Sigmoid colon (tissue), 7 donors: ENCODE data around the gene ARHGAP5. TPM values are rescaled to one million over a fixed set of nuclear protein-coding genes. Genes with fewer than 3 reads are reported as not detected.

Experiments
- DNase-seq: peaks from one replicate; pipeline ENCODE4 v3.0.0-alpha.2; 2019
- H3K27ac ChIP-seq, 4 donors: fragments of 200-600 bp; sonication (generic); one replicate each; pipeline ENCODE4 v1.5.1; 2016 to 2019; ENCODE audit warnings: mild to moderate bottlenecking in 1 of 4
- H3K27me3 ChIP-seq, 3 donors: fragments of 200-600 bp; sonication (generic); one replicate each; pipeline ENCODE4 v1.5.1; 2019; ENCODE audit warnings: mild to moderate bottlenecking in 1 of 3
- H3K36me3 ChIP-seq, 4 donors: fragments of 200-600 bp; sonication (generic); one replicate each; pipeline ENCODE4 v1.5.1; 2016 to 2019
- H3K4me1 ChIP-seq, 4 donors: fragments of 200-600 bp; sonication (generic); one replicate each; pipeline ENCODE4 v1.5.1; 2017 to 2019
- H3K4me3 ChIP-seq, 4 donors: fragments of 200-600 bp; sonication (generic); one replicate each; pipeline ENCODE4 v1.5.1; 2017 to 2019; ENCODE audit warnings: mild to moderate bottlenecking in 2 of 4, moderate library complexity in 1 of 4
- H3K9me3 ChIP-seq, 4 donors: fragments of 200-600 bp in 3 of 4; sonication (generic) in 3 of 4; one replicate each; pipeline versions ENCODE4 v1.5.1 to v1.6.1; 2013 to 2019
- EP300 ChIP-seq, 4 donors: sonication (generic); formaldehyde crosslinking; IDR thresholded peaks; one replicate each; pipeline ENCODE4 v1.6.1; 2017; ENCODE audit warnings: antibody characterized with exemption in 4 of 4
- POLR2A ChIP-seq, 2 donors: fragments of 450-650 bp; IDR thresholded peaks; one replicate each; pipeline ENCODE4 v1.6.1; 2016; ENCODE audit warnings: antibody characterized with exemption in 2 of 2, mild to moderate bottlenecking in 2 of 2, moderate library complexity in 2 of 2
- POLR2AphosphoS5 ChIP-seq, 4 donors: sonication (generic); formaldehyde crosslinking; IDR thresholded peaks; one replicate each; pipeline ENCODE4 v1.6.1; 2017; ENCODE audit warnings: antibody characterized with exemption in 4 of 4
- WGBS, 2 donors: extraction: QIAGEN DNeasy Blood & Tissue Kit; methylation state at CpG; one replicate each; pipeline ENCODE4 v1.1.7; 2013; 5-methylcytosine and 5-hydroxymethylcytosine counted together
- intact Hi-C: fragments of 100-400 bp; cut with DNase I; formaldehyde crosslinking; loops from one replicate; pipeline ENCODE4 v1.15.1; 2023
- polyA plus RNA-seq, 3 donors: library from polyadenylated mRNA; stranded (reverse); fragments of 200-250 nt; gene quantifications; one replicate each; pipeline ENCODE4 v1.2.3, GENCODE V29; 2013
- total RNA-seq, 4 donors: library from RNA; depleted of rRNA; stranded (reverse); fragments of >200 nt; gene quantifications; one replicate each; pipeline ENCODE4 v1.1.0, GENCODE V29; 2016
- TF ChIP-seq, protein P1 (sequence below), 4 experiments: fragments of 450-650 bp in 3 of 4; fragments of 200-600 bp in 1 of 4; IDR thresholded peaks; one replicate each; pipeline ENCODE4 v1.5.1; 2016 to 2019; ENCODE audit warnings: antibody characterized with exemption in 4 of 4, mild to moderate bottlenecking in 3 of 4, moderate library complexity in 2 of 4
- donor health status: healthy with polysubstance abuse.
- donor health status: Bipolar disorder and iron deficiency.
- donor health status: healthy.

The ARHGAP5 gene
- total and polyA plus RNA-seq, 7 donors = 14.9 to 173 (median 155) TPM

GRCh38 chr14:32038876-32039275, 38.2 kb upstream of the ARHGAP5 start:
- no peaks in the 10 kb centered on the region for H3K4me1 ChIP-seq

DNA sequence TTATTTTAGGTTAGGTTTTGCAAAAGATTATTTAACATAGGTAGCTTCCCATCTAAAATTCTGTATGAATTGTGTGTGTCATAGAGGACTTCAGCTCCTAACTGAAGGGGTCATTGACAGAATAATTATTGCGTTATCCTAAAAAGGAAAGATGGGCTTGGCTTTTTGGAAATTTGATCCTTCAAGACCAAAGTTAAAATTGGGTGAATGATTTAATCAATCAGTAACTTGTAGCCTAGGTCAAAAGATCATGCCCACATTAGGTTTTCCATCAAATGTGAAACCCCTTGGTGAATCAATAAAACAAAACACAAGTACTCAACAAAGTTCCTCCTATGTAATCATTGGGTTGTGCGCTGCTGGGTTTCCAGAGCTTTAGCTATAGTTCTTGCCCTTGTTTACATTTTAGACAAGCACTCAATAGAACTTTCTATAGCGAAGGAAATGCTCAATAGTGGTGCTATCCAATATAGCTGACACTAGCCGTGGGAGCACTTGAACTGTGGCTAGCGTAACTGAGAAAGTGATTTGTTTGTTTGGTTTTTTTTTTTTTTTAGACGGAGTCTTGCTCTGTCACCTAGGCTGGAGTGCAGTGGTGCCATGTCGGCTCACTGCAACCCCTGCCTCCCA, 37.6 kb upstream of the ARHGAP5 start:
- 75 to 78% methylated on average over 7 of the region's 7 CpGs for WGBS, 2 donors
- Histone ChIP-seq H3K9me3 (no peaks in the 10 kb centered on the region), H3K27ac (no peak overlapping the region), H3K27me3 (no peaks in the 10 kb centered on the region), H3K4me3 (no peak overlapping the region), H3K36me3 (no peaks in the 10 kb centered on the region), H3K4me1 (no peaks in the 10 kb centered on the region)
- TF ChIP-seq, protein P1, sequence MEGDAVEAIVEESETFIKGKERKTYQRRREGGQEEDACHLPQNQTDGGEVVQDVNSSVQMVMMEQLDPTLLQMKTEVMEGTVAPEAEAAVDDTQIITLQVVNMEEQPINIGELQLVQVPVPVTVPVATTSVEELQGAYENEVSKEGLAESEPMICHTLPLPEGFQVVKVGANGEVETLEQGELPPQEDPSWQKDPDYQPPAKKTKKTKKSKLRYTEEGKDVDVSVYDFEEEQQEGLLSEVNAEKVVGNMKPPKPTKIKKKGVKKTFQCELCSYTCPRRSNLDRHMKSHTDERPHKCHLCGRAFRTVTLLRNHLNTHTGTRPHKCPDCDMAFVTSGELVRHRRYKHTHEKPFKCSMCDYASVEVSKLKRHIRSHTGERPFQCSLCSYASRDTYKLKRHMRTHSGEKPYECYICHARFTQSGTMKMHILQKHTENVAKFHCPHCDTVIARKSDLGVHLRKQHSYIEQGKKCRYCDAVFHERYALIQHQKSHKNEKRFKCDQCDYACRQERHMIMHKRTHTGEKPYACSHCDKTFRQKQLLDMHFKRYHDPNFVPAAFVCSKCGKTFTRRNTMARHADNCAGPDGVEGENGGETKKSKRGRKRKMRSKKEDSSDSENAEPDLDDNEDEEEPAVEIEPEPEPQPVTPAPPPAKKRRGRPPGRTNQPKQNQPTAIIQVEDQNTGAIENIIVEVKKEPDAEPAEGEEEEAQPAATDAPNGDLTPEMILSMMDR (IDR thresholded peaks at IDR 0.05) = no peak
- TF ChIP-seq POLR2AphosphoS5 (IDR thresholded peaks at IDR 0.05) = no peak
- no peak for TF ChIP-seq POLR2A (IDR thresholded peaks at IDR 0.05)
- TF ChIP-seq EP300 (IDR thresholded peaks at IDR 0.05) = no peak
- no peak for DNase-seq
- intact Hi-C loops = no loop called here

More at GRCh38 chr14:32038876-32039275, 38.2 kb upstream of the ARHGAP5 start:
- 13 to 30% methylated on average over 1 of the region's 1 CpG for WGBS, 2 donors
- Histone ChIP-seq H3K36me3 (no peaks in the 10 kb centered on the region), H3K27ac (no peak overlapping the region), H3K4me3 (no peak overlapping the region), H3K9me3 (no peaks in the 10 kb centered on the region), H3K27me3 (no peaks in the 10 kb centered on the region)
- TF ChIP-seq, protein P1 (IDR thresholded peaks at IDR 0.05) = no peak
- TF ChIP-seq EP300 (IDR thresholded peaks at IDR 0.05) (no peak), POLR2A (IDR thresholded peaks at IDR 0.05) (no peak)
- intact Hi-C loops = no loop called here
- DNase-seq = no peak

DNA sequence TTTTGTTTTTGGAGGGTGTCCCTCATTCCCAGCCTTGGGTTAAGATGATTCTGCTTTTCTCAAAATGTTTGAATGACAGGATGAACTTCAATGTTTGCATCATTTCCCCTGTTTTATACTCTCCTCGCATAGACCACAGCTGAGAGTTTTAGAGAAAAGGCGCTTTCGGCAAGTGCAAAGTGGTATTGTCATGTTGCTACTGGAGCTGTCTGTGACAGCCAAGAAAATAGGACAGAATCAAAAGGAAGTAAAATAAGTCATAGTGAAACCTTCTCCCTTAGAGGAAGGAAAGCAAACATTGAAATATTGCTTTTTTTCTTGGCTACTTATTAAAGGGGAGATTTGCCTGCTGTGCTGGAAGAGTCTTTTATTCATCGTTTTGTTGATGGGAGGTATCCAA, 33.5 kb upstream of the ARHGAP5 start:
- Histone ChIP-seq H3K9me3 (no peaks in the 10 kb centered on the region), H3K4me3 (no peak overlapping the region), H3K27me3 (no peaks in the 10 kb centered on the region), H3K27ac (no peak overlapping the region), H3K4me1 (no peaks in the 10 kb centered on the region), H3K36me3 (no peaks in the 10 kb centered on the region)
- intact Hi-C loops = no loop called here
- 52 to 63% methylated on average over 4 of the region's 4 CpGs for WGBS, 2 donors
- TF ChIP-seq POLR2A (IDR thresholded peaks at IDR 0.05) = no peak
- no peak for TF ChIP-seq EP300 (IDR thresholded peaks at IDR 0.05)
- no peak for TF ChIP-seq POLR2AphosphoS5 (IDR thresholded peaks at IDR 0.05)
- TF ChIP-seq, protein P1 (IDR thresholded peaks at IDR 0.05) = no peak
- DNase-seq = no peak

DNA sequence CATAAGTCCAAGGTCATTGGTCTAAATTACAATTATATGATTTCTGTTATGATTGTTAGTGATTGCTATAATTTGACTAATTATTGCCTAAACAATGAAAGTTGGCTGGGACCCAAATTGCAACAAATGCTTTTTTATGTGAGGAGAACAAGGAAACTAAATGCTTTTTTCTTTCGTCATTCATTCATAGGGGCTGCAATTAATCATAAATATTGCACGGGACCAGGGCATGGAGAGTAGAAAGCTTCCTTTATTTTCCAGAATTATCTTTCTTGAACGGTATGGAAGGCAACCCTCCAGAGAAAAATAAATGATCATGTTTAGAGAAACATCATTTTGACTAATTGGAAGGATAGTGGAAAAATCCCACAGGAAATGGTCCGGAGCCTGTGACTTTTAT, 32.6 kb upstream of the ARHGAP5 start:
- H3K9me3 ChIP-seq = no peaks in the 10 kb centered on the region
- no peak overlapping the region for H3K4me3 ChIP-seq
- intact Hi-C loops = no loop called here
- no peaks in the 10 kb centered on the region for H3K36me3 ChIP-seq
- H3K27ac ChIP-seq = no peak overlapping the region
- H3K27me3 ChIP-seq = no peaks in the 10 kb centered on the region
- no peak for DNase-seq
- H3K4me1 ChIP-seq = no peaks in the 10 kb centered on the region
- WGBS, 2 donors = 70 to 75% methylated on average over 4 of the region's 4 CpGs
- TF ChIP-seq POLR2AphosphoS5 (IDR thresholded peaks at IDR 0.05) = no peak

DNA sequence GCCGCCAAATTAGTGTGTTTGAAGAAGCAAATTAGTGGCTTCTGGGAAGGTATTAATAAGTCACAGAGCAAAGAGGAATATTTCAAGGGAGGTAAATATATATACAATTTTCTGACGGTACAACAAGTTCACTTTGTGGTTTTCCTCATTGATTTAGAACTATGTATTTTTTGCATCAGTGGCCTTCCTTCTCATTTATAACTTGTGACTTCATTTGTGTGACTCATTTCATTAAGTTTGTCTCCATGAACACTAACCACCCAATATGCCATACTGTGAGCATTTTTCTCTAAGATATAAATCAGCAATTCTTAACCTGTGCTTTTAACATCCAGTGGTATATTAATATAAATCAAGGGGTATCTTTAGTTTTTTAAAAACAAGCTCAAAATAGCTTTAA, 29.3 kb upstream of the ARHGAP5 start:
- no peaks in the 10 kb centered on the region for H3K4me1 ChIP-seq
- no peaks in the 10 kb centered on the region for H3K27me3 ChIP-seq
- no peaks in the 10 kb centered on the region for H3K36me3 ChIP-seq
- TF ChIP-seq POLR2AphosphoS5 (IDR thresholded peaks at IDR 0.05) (no peak), EP300 (IDR thresholded peaks at IDR 0.05) (no peak), POLR2A (IDR thresholded peaks at IDR 0.05) (no peak)
- TF ChIP-seq, protein P1 (IDR thresholded peaks at IDR 0.05) = no peak
- H3K9me3 ChIP-seq = no peaks in the 10 kb centered on the region
- WGBS, 2 donors = 61 to 78% methylated on average over 2 of the region's 2 CpGs
- intact Hi-C loops = no loop called here
- no peak overlapping the region for H3K4me3 ChIP-seq
- DNase-seq = no peak
- no peak overlapping the region for H3K27ac ChIP-seq
